HepG2 (cell line): ENCODE results near the gene TBCD. TPM values are rescaled to one million over a fixed set of nuclear protein-coding genes. Genes with fewer than 3 reads are reported as not detected.
A peak's percentile ranks its signal among the peaks of the same experiment; 100 is the strongest.

Source experiments
- ATF3 ChIP-seq: sonication (generic); formaldehyde crosslinking; IDR thresholded peaks from 2 replicates; pipeline ENCODE4 v1.4.0; 2020; ENCODE audit warnings: missing genetic modification reagents
- CREBL2 ChIP-seq: sonication (generic); formaldehyde crosslinking; IDR thresholded peaks from 2 replicates; pipeline ENCODE4 v1.8.1; 2023; ENCODE audit warnings: missing genetic modification reagents, mild to moderate bottlenecking, borderline replicate concordance
- DNMT1 ChIP-seq: sonication (generic); formaldehyde crosslinking; IDR thresholded peaks from 2 replicates; pipeline ENCODE4 v1.5.1; 2020; ENCODE audit warnings: mild to moderate bottlenecking, missing genetic modification reagents
- HOXA7 ChIP-seq: sonication (generic); formaldehyde crosslinking; IDR thresholded peaks from 2 replicates; pipeline ENCODE4 v1.8.1; 2022; ENCODE audit warnings: mild to moderate bottlenecking, missing genetic modification reagents, moderate library complexity
- HOXA9 ChIP-seq: sonication (generic); formaldehyde crosslinking; IDR thresholded peaks from 2 replicates; pipeline ENCODE4 v1.8.1; 2022; ENCODE audit warnings: missing genetic modification reagents, mild to moderate bottlenecking, moderate library complexity, borderline replicate concordance
- LCORL ChIP-seq, 2 experiments: fragments of 450-650 bp in 1 of 2; sonication (generic) in 1 of 2; formaldehyde crosslinking in 1 of 2; IDR thresholded peaks; 2 replicates each; pipeline versions ENCODE4 v1.5.0 to v1.6.1; 2017 to 2020; ENCODE audit warnings: antibody characterized with exemption in 1 of 2, missing genetic modification reagents in 1 of 2
- MYPOP ChIP-seq: sonication (generic); formaldehyde crosslinking; IDR thresholded peaks from 2 replicates; pipeline ENCODE4 v1.8.1; 2023; ENCODE audit warnings: mild to moderate bottlenecking, moderate library complexity, missing genetic modification reagents
- NCOA5 ChIP-seq: sonication (generic); formaldehyde crosslinking; IDR thresholded peaks from 2 replicates; pipeline ENCODE4 v1.4.0; 2020; ENCODE audit warnings: missing genetic modification reagents
- RBM39 ChIP-seq: fragments of 200-400 bp; formaldehyde crosslinking; IDR thresholded peaks from one replicate; pipeline ENCODE4 v1.6.1; 2018; ENCODE audit warnings: antibody characterized with exemption, mild to moderate bottlenecking, low read depth, low read length; ENCODE audit not compliant: poor library complexity, severe bottlenecking
- STAG1 ChIP-seq: sonication (generic); formaldehyde crosslinking; IDR thresholded peaks from 2 replicates; pipeline ENCODE4 v1.4.0; 2020; ENCODE audit warnings: missing genetic modification reagents
- ZBTB46 ChIP-seq: sonication (generic); formaldehyde crosslinking; IDR thresholded peaks from 2 replicates; pipeline ENCODE4 v1.4.0; 2020; ENCODE audit warnings: mild to moderate bottlenecking, missing genetic modification reagents, borderline replicate concordance
- ZNF280B ChIP-seq: sonication (generic); formaldehyde crosslinking; IDR thresholded peaks from 2 replicates; pipeline ENCODE4 v1.5.0; 2020; ENCODE audit warnings: missing genetic modification reagents, mild to moderate bottlenecking, borderline replicate concordance
- ZNF414 ChIP-seq: sonication (generic); formaldehyde crosslinking; IDR thresholded peaks from 2 replicates; pipeline ENCODE4 v1.5.0; 2020; ENCODE audit warnings: missing genetic modification reagents
- ZNF496 ChIP-seq: sonication (generic); formaldehyde crosslinking; IDR thresholded peaks from 2 replicates; pipeline ENCODE4 v1.8.1; 2023; ENCODE audit warnings: mild to moderate bottlenecking, moderate library complexity, missing genetic modification reagents; ENCODE audit not compliant: insufficient replicate concordance
- ZNF513 ChIP-seq: sonication (generic); formaldehyde crosslinking; conservative IDR thresholded peaks from 2 replicates; pipeline ENCODE4 v1.5.0; 2020; ENCODE audit warnings: missing genetic modification reagents
- ZNF644 ChIP-seq: IDR thresholded peaks from 2 replicates; pipeline ENCODE4 v1.6.1; 2016; ENCODE audit warnings: low read depth
- ZNF772 ChIP-seq: sonication (generic); formaldehyde crosslinking; IDR thresholded peaks from 2 replicates; pipeline ENCODE4 v1.5.0; 2020; ENCODE audit warnings: mild to moderate bottlenecking, missing genetic modification reagents
- ZSCAN5A ChIP-seq: sonication (generic); formaldehyde crosslinking; IDR thresholded peaks from 2 replicates; pipeline ENCODE4 v1.8.0; 2022; ENCODE audit warnings: mild to moderate bottlenecking, missing genetic modification reagents, borderline replicate concordance
- polyA plus RNA-seq, 8 experiments: library from polyadenylated mRNA; depleted of rRNA in 3 of 8; stranded (reverse) in 7 of 8; unstranded in 1 of 8; fragments of >200 nt; fragmentation: Illumina TruSeq in 4 of 8; extraction: Trizol in 4 of 8; gene quantifications; 2 replicates each; pipeline versions ENCODE4 v1.2.1 to v1.2.3, GENCODE V29; 2011 to 2016; ENCODE audit warnings: low read depth in 4 of 8, missing spikeins in 1 of 8, mixed read lengths in 1 of 8; ENCODE audit not compliant: insufficient read depth in 1 of 8
- total RNA-seq, 5 experiments: library from RNA; depleted of rRNA; stranded (reverse); fragments of >200 nt; fragmentation: Illumina TruSeq; extraction: Trizol; gene quantifications; 2 replicates each; pipeline ENCODE4 v1.2.3, GENCODE V29; 2016; ENCODE audit warnings: low read depth in 1 of 5

Gene TBCD
- total and polyA plus RNA-seq, 2 of the 13 experiments (the other 11 are each of a cell fraction or from before 2014, with no cell fraction given) = 33.9 to 54.8 TPM

GRCh38 chr17:82740906-82741759 lies 10.7 kb upstream of the TBCD start (continued):
- TF ChIP-seq ZNF772 = peak; percentile 85
- no peak for TF ChIP-seq NCOA5
- 0 out of 2 replicates have a peak, but pooled peaks have one; percentile 63 for TF ChIP-seq ATF3 (CRISPR knock-in tag)
- TF ChIP-seq CREBL2 = no peak
- no peak; the same call in 1 of the 2 replicates for TF ChIP-seq MYPOP (CRISPR knock-in tag)
- TF ChIP-seq HOXA7 (CRISPR knock-in tag) = no peak
- TF ChIP-seq DNMT1 (CRISPR knock-in tag) = no peak
- TF ChIP-seq ZSCAN5A (CRISPR knock-in tag) = no peak; the same call in 1 of the 2 replicates
- no peak for TF ChIP-seq HOXA9 (CRISPR knock-in tag)
- TF ChIP-seq ZBTB46 (CRISPR knock-in tag) = no peak
- peak; percentile 91 for TF ChIP-seq ZNF644 (CRISPR knock-in tag)
- TF ChIP-seq LCORL (IDR thresholded peaks at IDR 0.05) = no peak
- TF ChIP-seq LCORL (CRISPR knock-in tag; IDR thresholded peaks at IDR 0.05) = peak; percentile 93
- TF ChIP-seq ZNF513 (CRISPR knock-in tag) = no peak
- TF ChIP-seq ZNF280B (CRISPR knock-in tag) = no peak; the same call in 1 of the 2 replicates
- no peak for TF ChIP-seq ZNF496 (CRISPR knock-in tag)
- peak; percentile 17; the same call in 1 of the 2 replicates for TF ChIP-seq STAG1 (CRISPR knock-in tag)
- TF ChIP-seq ZNF414 = peak; percentile 76; the same call in 1 of the 2 replicates
- TF ChIP-seq RBM39 = no peak
